Spleen (tissue), 11 donors: Measurements from ENCODE around the gene NBAS. TPM values are rescaled to one million over a fixed set of nuclear protein-coding genes. Genes with fewer than 3 reads are reported as not detected.

ENCODE experiments used
- DNase-seq: peaks from one replicate; pipeline ENCODE4 v3.0.0-alpha.2; 2020
- H3K27ac ChIP-seq, 8 donors: fragments of 200-600 bp; sonication (generic) in 7 of 8; 1 replicate in 4 of 8; 2 replicates in 4 of 8; pipeline versions ENCODE4 v1.5.0 to v1.8.0; 2016 to 2021; ENCODE audit warnings: inconsistent platforms in 4 of 8, mild to moderate bottlenecking in 4 of 8, moderate library complexity in 1 of 8
- H3K27me3 ChIP-seq, 7 donors: fragments of 200-600 bp; sonication (generic) in 6 of 7; replicated peaks in 1 of 7; 1 replicate in 4 of 7; 2 replicates in 3 of 7; pipeline versions ENCODE4 v1.5.0 to v1.8.0; 2016 to 2021; ENCODE audit warnings: inconsistent platforms in 3 of 7, mild to moderate bottlenecking in 1 of 7
- H3K36me3 ChIP-seq, 6 donors: fragments of 200-600 bp; sonication (generic) in 5 of 6; 1 replicate in 4 of 6; 2 replicates in 2 of 6; pipeline versions ENCODE4 v1.5.0 to v1.8.0; 2016 to 2021; ENCODE audit warnings: inconsistent platforms in 2 of 6
- H3K4me1 ChIP-seq, 6 donors: fragments of 200-600 bp; sonication (generic) in 5 of 6; 1 replicate in 3 of 6; 2 replicates in 3 of 6; pipeline versions ENCODE4 v1.5.0 to v1.8.0; 2016 to 2021; ENCODE audit warnings: inconsistent platforms in 3 of 6
- H3K4me3 ChIP-seq, 8 donors: fragments of 200-600 bp; sonication (generic) in 7 of 8; 1 replicate in 4 of 8; 2 replicates in 4 of 8; pipeline versions ENCODE4 v1.5.0 to v1.8.0; 2016 to 2021; ENCODE audit warnings: inconsistent platforms in 4 of 8, mild to moderate bottlenecking in 4 of 8, moderate library complexity in 2 of 8
- H3K9me3 ChIP-seq, 8 donors: fragments of 200-600 bp; sonication (generic) in 7 of 8; 1 replicate in 4 of 8; 2 replicates in 4 of 8; pipeline versions ENCODE4 v1.5.0 to v1.8.0; 2016 to 2021; ENCODE audit warnings: inconsistent platforms in 4 of 8
- POLR2A ChIP-seq, 3 donors: fragments of 450-650 bp; IDR thresholded peaks; one replicate each; pipeline ENCODE4 v1.5.1; 2017; ENCODE audit warnings: antibody characterized with exemption in 3 of 3, mild to moderate bottlenecking in 1 of 3
- POLR2AphosphoS5 ChIP-seq, 3 donors: sonication (generic); formaldehyde crosslinking; IDR thresholded peaks; one replicate each; pipeline ENCODE4 v1.5.1; 2017; ENCODE audit warnings: antibody characterized with exemption in 3 of 3
- WGBS, 5 donors: extraction: QIAGEN DNeasy Blood & Tissue Kit in 3 of 5; methylation state at CpG; one replicate each; pipeline versions ENCODE4 v1.1.5 to v1.1.7; 2013 to 2018; 5-methylcytosine and 5-hydroxymethylcytosine counted together
- intact Hi-C: fragments of 100-400 bp; cut with DNase I; formaldehyde crosslinking; loops from one replicate; pipeline ENCODE4 v1.15.0; 2023; ENCODE audit warnings: low total_unique reads
- polyA plus RNA-seq, 3 donors: library from polyadenylated mRNA; stranded (reverse); fragments of 200-250 nt; gene quantifications; one replicate each; pipeline ENCODE4 v1.2.1, GENCODE V29; 2013
- total RNA-seq, 7 donors: library from RNA; depleted of rRNA in 3 of 7; stranded (reverse); fragments of >200 nt in 3 of 7; fragmentation: NEBNext Ultra II Directional in 4 of 7; extraction: Animal tissue kit (Norgen Biotek cat#: 25700) in 4 of 7; gene quantifications; one replicate each; pipeline versions ENCODE4 v1.1.0 to v1.2.1, GENCODE V29; 2016 to 2021
- TF ChIP-seq, protein P1 (sequence below), 11 experiments: fragments of 200-600 bp in 7 of 11; fragments of 450-650 bp in 4 of 11; sonication (generic) in 4 of 11; IDR thresholded peaks in 8 of 11; conservative IDR thresholded peaks in 3 of 11; 1 replicate in 7 of 11; 2 replicates in 4 of 11; pipeline versions ENCODE4 v1.4.0 to v1.8.0; 2016 to 2021; ENCODE audit warnings: antibody characterized with exemption in 11 of 11, inconsistent platforms in 4 of 11, mild to moderate bottlenecking in 1 of 11
- donor health status: healthy with polysubstance abuse.
- donor health status: DM: no; HTN: no; CAD: no; lungs with moderate emphysema.
- donor health status: DM: no; HTN: no; CAD: no.
- donor health status: Bipolar disorder and iron deficiency.
- donor health status: healthy.
- donor health status: DM: no; HTN: no; CAD: no.
- donor health status: DM: yes; HTN: yes; CAD: no.

Gene NBAS
- total and polyA plus RNA-seq, 10 donors, result 21.1 to 49.0 (median 40.9) TPM

DNA sequence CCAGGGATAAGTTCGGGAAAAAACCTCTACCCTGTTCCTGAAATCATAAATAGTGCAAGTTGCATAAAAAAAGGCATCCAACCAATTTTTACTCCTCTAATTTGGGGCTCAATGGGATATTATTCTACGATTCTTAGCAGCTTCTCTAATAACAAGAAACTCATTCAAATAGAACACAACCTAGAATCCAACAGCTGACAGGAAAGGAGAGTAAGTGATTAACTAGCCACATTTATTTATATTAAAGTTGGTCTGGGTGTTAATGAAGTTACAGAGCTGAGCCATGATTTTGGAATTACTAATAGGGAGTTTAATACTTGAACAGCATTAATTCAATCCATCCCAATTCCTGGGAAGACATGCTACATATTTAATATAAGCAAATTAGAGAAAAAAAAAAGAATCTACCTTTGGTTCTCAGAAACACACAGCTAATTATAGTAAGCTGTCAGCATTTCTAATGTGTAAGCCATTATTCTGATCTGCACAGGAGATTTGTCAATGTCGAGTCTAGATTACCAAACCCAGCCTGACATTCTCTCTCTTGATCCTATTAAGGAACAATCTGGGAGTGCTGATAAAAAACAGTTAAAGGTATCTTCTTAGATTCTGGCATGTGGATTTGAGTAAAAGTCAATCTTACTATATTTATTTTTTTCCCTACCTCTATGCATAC is 267.7 kb downstream of the NBAS start:
- intact Hi-C loops, result no loop called here
- TF ChIP-seq POLR2AphosphoS5 (IDR thresholded peaks at IDR 0.05), result no peak
- no peak for TF ChIP-seq POLR2A (IDR thresholded peaks at IDR 0.05)
- TF ChIP-seq, protein P1, sequence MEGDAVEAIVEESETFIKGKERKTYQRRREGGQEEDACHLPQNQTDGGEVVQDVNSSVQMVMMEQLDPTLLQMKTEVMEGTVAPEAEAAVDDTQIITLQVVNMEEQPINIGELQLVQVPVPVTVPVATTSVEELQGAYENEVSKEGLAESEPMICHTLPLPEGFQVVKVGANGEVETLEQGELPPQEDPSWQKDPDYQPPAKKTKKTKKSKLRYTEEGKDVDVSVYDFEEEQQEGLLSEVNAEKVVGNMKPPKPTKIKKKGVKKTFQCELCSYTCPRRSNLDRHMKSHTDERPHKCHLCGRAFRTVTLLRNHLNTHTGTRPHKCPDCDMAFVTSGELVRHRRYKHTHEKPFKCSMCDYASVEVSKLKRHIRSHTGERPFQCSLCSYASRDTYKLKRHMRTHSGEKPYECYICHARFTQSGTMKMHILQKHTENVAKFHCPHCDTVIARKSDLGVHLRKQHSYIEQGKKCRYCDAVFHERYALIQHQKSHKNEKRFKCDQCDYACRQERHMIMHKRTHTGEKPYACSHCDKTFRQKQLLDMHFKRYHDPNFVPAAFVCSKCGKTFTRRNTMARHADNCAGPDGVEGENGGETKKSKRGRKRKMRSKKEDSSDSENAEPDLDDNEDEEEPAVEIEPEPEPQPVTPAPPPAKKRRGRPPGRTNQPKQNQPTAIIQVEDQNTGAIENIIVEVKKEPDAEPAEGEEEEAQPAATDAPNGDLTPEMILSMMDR (IDR thresholded peaks at IDR 0.05 in 8 of 11, conservative IDR thresholded peaks at IDR 0.05 in 3 of 11), result no peak
- Histone ChIP-seq H3K9me3 (no peaks in the 10 kb centered on the region), H3K4me1 (no peaks in the 10 kb centered on the region), H3K27ac (no peak overlapping the region), H3K4me3 (no peak overlapping the region), H3K36me3 (peaks cover 2 to 89% (median 35%) of the 10 kb centered on the region in 6 donors), H3K27me3 (no peaks in the 10 kb centered on the region)
- 90 to 98% (median 92%) methylated on average over 3 of the region's 3 CpGs for WGBS, 5 donors
- no peak for DNase-seq

DNA sequence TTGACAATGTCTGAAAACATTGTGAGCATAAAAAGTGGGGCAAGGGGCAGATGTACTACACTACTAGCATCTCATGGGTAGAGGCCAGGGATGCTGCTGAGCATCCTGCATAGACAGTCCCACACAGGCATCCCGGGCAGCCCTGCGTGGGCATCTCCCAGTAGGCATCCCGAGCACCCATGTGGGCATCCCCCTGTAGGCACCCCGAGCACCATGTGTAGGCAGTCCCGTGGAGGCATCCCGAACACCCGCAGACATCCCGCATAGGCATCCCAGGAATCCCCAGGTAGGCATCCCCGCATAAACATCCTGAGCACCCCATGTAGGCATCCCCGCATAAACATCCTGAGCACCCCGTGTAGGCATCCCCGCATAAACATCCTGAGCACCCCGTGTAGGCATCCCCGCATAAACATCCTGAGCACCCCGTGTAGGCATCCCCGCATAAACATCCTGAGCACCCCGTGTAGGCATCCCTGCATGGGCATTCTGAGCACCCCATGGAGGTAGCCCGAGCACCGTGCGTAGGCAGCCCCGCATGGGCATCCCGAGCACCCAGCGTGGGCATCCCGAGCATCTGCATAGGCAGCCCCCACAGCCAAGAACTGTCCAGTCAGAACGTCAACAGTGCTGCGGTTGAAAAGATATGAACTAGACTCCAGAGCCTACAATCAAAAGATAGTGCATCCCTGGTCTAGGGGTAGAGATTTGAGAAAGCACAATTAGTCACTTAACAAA is 273.5 kb downstream of the NBAS start:
- Histone ChIP-seq H3K9me3 (no peaks in the 10 kb centered on the region), H3K27ac (no peak overlapping the region), H3K4me3 (no peak overlapping the region), H3K36me3 (peaks cover 0 to 97% (median 47%) of the 10 kb centered on the region in 6 donors), H3K27me3 (no peaks in the 10 kb centered on the region), H3K4me1 (no peaks in the 10 kb centered on the region)
- intact Hi-C loops, result no loop called here
- 96 to 99% (median 97%) methylated on average over 21 to 26 of the region's 26 CpGs for WGBS, 5 donors
- TF ChIP-seq POLR2AphosphoS5 (IDR thresholded peaks at IDR 0.05) (no peak), POLR2A (IDR thresholded peaks at IDR 0.05) (no peak)
- TF ChIP-seq, protein P1 (IDR thresholded peaks at IDR 0.05 in 8 of 11, conservative IDR thresholded peaks at IDR 0.05 in 3 of 11), result no peak
- no peak for DNase-seq

DNA sequence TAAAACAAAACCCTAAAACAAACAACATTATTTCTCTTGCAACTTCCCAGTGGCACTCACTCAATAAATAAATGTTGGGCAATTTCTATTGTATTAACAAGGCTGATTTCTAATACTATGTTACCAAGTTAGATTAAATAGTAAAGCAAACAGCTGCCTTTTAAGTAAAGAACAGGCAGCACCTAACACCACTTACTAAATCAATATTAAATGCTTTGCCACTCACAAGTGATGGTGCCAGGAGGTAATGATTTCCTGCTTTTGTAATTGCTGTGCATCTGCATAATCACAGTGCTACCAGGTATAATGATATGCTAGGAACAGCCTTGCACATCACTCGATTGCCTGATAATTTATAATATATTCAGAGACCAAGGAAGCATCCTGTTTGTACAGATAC is 276.5 kb downstream of the NBAS start:
- Histone ChIP-seq H3K4me1 (no peaks in the 10 kb centered on the region), H3K36me3 (peaks cover 0 to 88% (median 29%) of the 10 kb centered on the region in 6 donors), H3K27ac (no peak overlapping the region), H3K9me3 (no peaks in the 10 kb centered on the region), H3K27me3 (no peaks in the 10 kb centered on the region), H3K4me3 (no peak overlapping the region)
- no peak for DNase-seq
- TF ChIP-seq POLR2AphosphoS5 (IDR thresholded peaks at IDR 0.05), result no peak
- no peak for TF ChIP-seq POLR2A (IDR thresholded peaks at IDR 0.05)
- WGBS, 5 donors, result 69 to 92% (median 83%) methylated on average over 1 of the region's 1 CpG
- intact Hi-C loops, result no loop called here

DNA sequence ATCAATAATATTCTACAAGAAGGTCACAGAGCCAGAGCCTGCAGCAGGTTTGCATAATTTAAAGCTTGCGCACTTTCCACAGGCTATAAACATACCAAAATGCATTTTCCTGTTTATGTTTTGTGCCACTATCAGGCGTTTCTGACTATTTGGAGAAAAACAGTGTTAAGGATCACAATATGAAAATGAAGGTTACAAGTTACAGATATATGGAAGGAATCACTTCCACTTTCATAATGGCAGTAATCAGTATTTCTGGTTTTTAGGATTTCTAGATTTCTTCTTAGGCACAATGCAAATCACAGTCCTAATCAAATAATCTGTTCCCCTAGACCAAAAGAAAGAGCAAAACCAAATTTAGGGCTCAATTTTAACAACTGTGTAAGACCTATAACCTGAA is 279.5 kb downstream of the NBAS start:
- peaks cover 0 to 81% (median 18%) of the 10 kb centered on the region in 6 donors for H3K36me3 ChIP-seq
- intact Hi-C loops, result no loop called here
- no peaks in the 10 kb centered on the region for H3K4me1 ChIP-seq
- H3K27me3 ChIP-seq, result no peaks in the 10 kb centered on the region
- 61 to 94% (median 85%) methylated on average over 2 of the region's 2 CpGs for WGBS, 5 donors
- no peak for TF ChIP-seq POLR2AphosphoS5 (IDR thresholded peaks at IDR 0.05)
- TF ChIP-seq, protein P1 (IDR thresholded peaks at IDR 0.05 in 8 of 11, conservative IDR thresholded peaks at IDR 0.05 in 3 of 11), result no peak
- TF ChIP-seq POLR2A (IDR thresholded peaks at IDR 0.05), result no peak
- no peaks in the 10 kb centered on the region for H3K9me3 ChIP-seq
- no peak overlapping the region for H3K4me3 ChIP-seq
- H3K27ac ChIP-seq, result no peak overlapping the region
- no peak for DNase-seq
